Activated CD4-positive, alpha-beta T cell treated with anti-CD3 and anti-CD28 coated beads for 48 hours (primary cell): ENCODE measurements around the gene GOLGA1.

Experiments used
- DNase-seq: peaks from one replicate; pipeline ENCODE4 v3.0.0-alpha.2; 2020

GOLGA1 gene

GRCh38 chr9:124881138-124881743 lies 59.6 kb downstream of the GOLGA1 start:
- no peak for DNase-seq

GRCh38 chr9:124880501-124880900 lies 60.4 kb downstream of the GOLGA1 start:
- no peak for DNase-seq

GRCh38 chr9:124879226-124879625 lies 61.7 kb downstream of the GOLGA1 start:
- no peak for DNase-seq

- no peak for DNase-seq
These were observed 62.4 kb downstream of the GOLGA1 start for GRCh38 chr9:124878518-124878917.

GRCh38 chr9:124878021-124878420 lies 62.9 kb downstream of the GOLGA1 start:
- DNase-seq, result no peak

DNA sequence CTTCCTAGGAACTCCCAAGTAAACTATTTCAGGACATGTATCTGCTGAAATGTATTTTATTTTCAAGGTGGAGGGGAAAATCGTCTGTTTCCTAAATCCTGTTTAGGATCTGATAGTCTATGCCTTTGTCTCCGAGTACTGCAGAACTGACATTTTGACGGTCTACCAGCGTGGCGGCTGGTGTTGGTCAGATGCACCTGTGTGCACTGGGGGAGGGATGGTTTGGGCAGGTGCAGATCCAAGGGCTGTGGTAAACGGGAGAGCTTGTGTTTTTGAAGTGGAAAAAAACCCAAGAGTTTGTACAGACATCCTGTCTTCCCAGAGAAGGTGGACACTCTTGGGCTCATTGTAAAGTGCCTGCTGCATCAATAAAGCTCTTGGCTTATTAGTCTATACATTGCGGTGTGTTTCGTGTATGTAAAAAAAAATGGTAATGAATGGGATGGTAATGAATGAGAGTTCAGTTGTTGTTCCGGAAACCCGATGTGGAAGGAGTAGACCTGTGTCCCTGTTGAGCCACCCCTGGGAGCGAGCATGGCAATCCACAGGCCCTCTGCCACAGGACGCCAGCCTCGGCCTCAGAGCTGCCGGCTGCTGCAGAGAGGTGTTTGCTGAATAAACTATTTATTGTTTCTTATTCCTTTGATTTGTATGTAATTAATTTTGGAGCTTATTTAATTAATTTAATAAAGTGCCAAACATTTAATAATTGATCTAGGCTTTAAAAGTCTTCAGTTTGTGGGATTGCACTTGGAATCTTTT lies 63.7 kb downstream of the GOLGA1 start:
- DNase-seq, result no peak

GRCh38 chr9:124875501-124875900 lies 65.4 kb downstream of the GOLGA1 start:
- no peak for DNase-seq

DNA sequence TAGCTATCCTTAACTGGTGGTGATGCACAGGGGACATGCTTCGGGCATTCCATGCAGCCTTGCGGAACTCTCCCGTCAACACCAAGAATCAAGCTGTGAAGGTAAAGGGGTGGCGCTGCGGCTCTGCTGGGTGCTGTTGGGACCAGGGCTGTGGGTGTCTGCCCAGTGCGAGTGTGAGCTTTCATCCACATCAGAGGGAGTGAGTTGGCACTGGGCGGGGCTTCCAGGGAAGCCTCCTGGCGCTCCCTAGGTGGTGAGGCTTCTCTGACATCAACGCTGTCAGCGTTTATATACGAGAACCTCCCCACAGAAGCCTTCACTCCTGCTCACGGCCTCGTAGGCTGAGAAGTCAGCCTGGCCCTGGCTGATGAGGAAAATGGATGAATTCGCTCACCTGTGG lies 67.2 kb downstream of the GOLGA1 start:
- DNase-seq, result no peak

DNA sequence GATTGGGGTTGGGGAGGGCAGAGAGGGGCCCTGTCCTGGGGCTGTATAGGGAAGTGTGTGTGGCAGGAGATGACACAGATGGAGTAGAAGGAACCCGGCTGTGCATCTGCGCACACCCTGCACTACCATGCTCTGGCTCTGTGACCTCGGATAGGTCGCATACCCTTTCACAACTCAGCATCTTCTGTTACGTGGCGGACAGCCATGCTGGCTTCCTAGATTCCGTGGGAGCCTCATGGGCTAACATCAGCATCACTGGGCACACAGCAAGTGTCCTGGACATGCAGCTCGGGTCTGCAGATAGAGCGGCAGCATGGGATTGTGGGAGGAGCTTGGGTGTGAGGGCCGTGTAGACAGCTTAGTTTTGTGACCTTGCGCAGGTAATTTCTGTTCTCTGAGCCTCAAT lies 69.7 kb downstream of the GOLGA1 start:
- DNase-seq, result no peak

- no peak for DNase-seq
These were observed 70.2 kb downstream of the GOLGA1 start for GRCh38 chr9:124870723-124871122.

GRCh38 chr9:124869986-124870560 lies 70.8 kb downstream of the GOLGA1 start:
- DNase-seq, result peak; percentile 94

- DNase-seq, result peak; percentile 66
These were observed 71.4 kb downstream of the GOLGA1 start for GRCh38 chr9:124869466-124869985.

DNA sequence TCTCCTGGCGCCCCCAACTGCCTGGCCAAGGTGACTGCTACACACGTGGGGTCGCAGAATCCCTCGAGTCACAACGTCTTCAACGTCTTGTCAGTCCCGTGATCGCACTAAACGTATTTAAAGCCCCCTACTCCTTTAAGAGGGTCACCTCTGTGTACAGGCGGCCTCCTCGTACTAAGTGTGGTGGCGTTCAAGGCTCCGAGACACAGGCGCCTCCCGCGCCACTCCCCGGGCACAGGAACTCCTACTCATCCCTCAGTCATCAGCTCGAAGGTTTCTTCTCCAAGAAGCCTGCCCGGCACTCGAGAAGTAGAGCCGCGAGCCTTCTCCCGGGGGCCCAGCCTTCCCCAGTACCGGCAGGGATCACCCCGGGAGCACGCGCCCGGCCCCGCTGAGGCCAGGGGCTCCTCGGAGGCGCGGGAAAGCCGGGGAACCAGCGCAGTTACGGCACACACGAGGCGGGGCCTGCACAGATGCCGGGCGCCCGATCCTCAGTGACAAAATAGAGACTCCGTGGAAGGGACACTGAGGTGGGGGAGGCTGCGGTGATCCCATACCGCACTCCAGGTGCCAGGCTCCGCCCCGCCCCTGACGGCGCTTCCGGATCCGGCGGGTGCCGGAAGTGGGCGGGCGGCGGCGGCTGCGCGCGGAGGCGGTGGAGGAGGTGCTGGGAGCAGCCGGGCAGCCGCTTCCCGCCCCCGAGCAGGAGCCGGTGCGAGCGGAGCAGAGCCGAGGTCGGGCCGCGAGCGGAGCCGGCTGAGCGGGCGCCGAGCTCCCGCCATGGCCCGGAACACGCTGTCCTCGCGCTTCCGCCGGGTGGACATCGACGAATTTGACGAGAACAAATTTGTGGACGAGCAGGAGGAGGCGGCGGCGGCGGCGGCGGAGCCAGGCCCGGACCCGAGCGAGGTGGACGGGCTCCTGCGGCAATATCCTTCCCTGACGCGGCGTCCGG lies 72.1 kb downstream of the GOLGA1 start:
- peak; percentile 95 for DNase-seq

- no peak for DNase-seq
These were observed 77.5 kb downstream of the GOLGA1 start for GRCh38 chr9:124863371-124863871.

DNA sequence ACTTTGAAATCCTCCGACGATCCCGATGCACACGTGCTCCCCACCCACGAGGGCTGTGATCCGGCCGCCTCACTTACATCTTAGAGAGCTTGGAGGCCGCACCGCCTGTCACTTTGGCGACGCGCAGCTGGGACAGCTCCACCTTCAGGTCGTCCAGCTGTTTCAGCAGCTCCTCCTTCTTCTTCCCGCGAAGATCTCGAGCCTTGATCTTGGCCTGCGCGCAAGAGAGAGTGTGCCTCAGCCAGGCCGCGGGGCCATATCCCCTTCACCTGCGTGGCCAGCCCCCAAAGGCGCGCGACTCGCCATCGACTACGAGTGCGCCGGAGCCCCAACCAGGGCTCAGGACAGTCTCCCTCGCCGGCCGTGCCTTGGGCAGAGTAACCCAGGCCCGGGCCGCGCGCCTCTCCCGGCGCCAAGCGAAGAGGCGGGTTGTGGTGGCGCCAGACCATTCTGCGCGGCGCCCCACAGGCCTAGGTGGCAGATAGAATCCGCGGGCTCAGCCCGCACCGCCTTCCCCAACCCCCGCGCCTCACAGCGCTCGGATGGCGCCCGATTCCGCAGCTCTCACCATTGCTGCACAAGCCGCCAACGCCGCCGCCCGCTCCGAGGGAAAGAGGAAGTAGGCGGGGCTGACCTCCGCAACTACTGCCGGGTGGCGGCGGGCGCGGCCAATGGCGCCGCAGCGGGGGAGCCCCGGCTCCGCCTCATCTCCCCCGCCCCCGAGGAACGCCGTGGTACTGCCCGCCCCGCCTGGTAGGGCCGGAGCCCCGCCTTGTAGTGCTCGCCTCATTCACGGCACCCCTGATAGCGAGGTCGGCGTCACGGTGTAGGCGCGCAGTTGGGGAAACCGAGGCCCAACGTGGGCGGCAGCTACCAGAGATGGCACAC lies 79.3 kb downstream of the GOLGA1 start, which contains the start of the genes ARPC5L and RPL35:
Gene ARPC5L, plus strand, starts transcription at position 789 of the 888 bp plus-strand sequence. CDS start 7,161 bp downstream, outside the sequence.
Gene RPL35, minus strand, starts transcription at position 616 of the 888 bp plus-strand sequence. Its CDS starts 45 bp downstream, at position 571.
- DNase-seq, result peak; percentile 97

- DNase-seq, result no peak
These were observed 80.1 kb downstream of the GOLGA1 start for GRCh38 chr9:124860582-124861341.

DNA sequence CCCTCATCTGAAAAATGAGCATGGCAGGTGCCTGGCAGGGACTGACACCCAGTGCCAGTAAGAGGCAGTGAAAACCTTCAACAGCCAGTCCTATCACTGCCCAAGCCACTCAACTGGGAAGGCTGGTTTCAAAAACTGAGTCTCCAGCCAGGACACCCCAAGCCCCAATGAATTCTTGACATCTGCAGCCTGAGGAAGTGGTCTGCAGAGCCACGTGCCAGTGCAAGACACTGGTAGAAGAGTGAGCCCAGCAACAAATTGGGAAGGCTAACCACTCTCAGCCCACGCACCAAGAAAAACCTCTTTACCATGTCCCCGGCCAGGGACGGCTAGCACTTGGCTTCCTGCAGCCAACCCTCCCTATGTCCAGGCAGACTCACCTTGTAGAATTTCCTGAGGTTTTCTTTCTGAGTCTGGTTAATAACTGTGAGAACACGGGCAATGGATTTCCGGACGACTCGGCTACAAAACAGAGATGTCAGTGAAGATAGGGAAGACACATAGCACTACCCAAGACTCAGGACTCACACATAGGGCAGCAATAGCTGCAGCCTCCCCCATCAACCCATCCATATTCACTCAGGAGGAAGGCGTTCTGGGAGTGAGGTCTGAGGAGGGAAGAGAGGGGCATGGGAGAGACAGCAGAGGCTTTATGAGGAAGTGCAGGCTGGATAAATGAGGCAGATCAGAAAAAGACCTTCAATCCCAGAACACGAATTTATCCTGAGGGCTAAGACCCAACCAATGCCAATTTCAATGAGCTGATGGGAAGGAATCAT lies 80.9 kb downstream of the GOLGA1 start:
- no peak for DNase-seq

GRCh38 chr9:124858330-124859046 lies 82.4 kb downstream of the GOLGA1 start:
- DNase-seq, result no peak
